ENCODE results near the gene RAB5B. TPM values are rescaled to one million over a fixed set of nuclear protein-coding genes. Genes with fewer than 3 reads are reported as not detected.
A peak's percentile ranks its signal among the peaks of the same experiment; 100 is the strongest.
"Not testable (repeated sequence)": the region's sequence is repeated elsewhere in the genome, so short reads cannot be mapped to it uniquely, and the experiment has no call there.

The RAB5B gene
- total RNA-seq, 1 donor, result 111 TPM

- H3K4me3 ChIP-seq (ENCODE audit: low read depth, low read length), result peak overlapping the region; percentile 65
- TF ChIP-seq CTCF (IDR thresholded peaks at IDR 0.05; ENCODE audit: insufficient read depth, low read depth, low read length), result no peak
- DNase-seq (ENCODE audit: low read depth), result peak; percentile 81
Observed at GRCh38 chr12:55972042-55972441, 1.8 kb upstream of the RAB5B start.

GRCh38 chr12:55972456-55972855 is 1.4 kb upstream of the RAB5B start:
- no peak for TF ChIP-seq CTCF (IDR thresholded peaks at IDR 0.05; ENCODE audit: insufficient read depth, low read depth, low read length)
- no peak for DNase-seq (ENCODE audit: low read depth)
- peak overlapping the region; percentile 65 for H3K4me3 ChIP-seq (ENCODE audit: low read depth, low read length)

- TF ChIP-seq CTCF (IDR thresholded peaks at IDR 0.05; ENCODE audit: insufficient read depth, low read depth, low read length), result no peak
- no peak for DNase-seq (ENCODE audit: low read depth)
- peak overlapping the region; percentile 65 for H3K4me3 ChIP-seq (ENCODE audit: low read depth, low read length)
Observed at GRCh38 chr12:55972911-55973598, 823 bp upstream of the RAB5B start.

GRCh38 chr12:55974308-55974730 is 441 bp downstream of the RAB5B start:
- peak overlapping the region; percentile 97 for H3K4me3 ChIP-seq (ENCODE audit: low read depth, low read length)
- peak; percentile 56 for DNase-seq (ENCODE audit: low read depth)
- no peak for TF ChIP-seq CTCF (IDR thresholded peaks at IDR 0.05; ENCODE audit: insufficient read depth, low read depth, low read length)

GRCh38 chr12:55978393-55978792 is 4.5 kb downstream of the RAB5B start:
- DNase-seq (ENCODE audit: low read depth), result no peak
- no peak for TF ChIP-seq CTCF (IDR thresholded peaks at IDR 0.05; ENCODE audit: insufficient read depth, low read depth, low read length)
- no peak overlapping the region for H3K4me3 ChIP-seq (ENCODE audit: low read depth, low read length)

GRCh38 chr12:55979069-55979468 is 5.2 kb downstream of the RAB5B start:
- DNase-seq (ENCODE audit: low read depth), result no peak
- no peak for TF ChIP-seq CTCF (IDR thresholded peaks at IDR 0.05; ENCODE audit: insufficient read depth, low read depth, low read length)
- no peak overlapping the region for H3K4me3 ChIP-seq (ENCODE audit: low read depth, low read length)

GRCh38 chr12:55981882-55982281 is 8.0 kb downstream of the RAB5B start:
- not testable (repeated sequence) for DNase-seq (ENCODE audit: low read depth); H3K4me3 ChIP-seq (ENCODE audit: low read depth, low read length)

Data from fibroblast of villous mesenchyme (primary cell).